ENCODE results near the gene OXLD1.
"Not testable (repeated sequence)": the region's sequence is repeated elsewhere in the genome, so short reads cannot be mapped to it uniquely, and the experiment has no call there.

The OXLD1 gene

DNA sequence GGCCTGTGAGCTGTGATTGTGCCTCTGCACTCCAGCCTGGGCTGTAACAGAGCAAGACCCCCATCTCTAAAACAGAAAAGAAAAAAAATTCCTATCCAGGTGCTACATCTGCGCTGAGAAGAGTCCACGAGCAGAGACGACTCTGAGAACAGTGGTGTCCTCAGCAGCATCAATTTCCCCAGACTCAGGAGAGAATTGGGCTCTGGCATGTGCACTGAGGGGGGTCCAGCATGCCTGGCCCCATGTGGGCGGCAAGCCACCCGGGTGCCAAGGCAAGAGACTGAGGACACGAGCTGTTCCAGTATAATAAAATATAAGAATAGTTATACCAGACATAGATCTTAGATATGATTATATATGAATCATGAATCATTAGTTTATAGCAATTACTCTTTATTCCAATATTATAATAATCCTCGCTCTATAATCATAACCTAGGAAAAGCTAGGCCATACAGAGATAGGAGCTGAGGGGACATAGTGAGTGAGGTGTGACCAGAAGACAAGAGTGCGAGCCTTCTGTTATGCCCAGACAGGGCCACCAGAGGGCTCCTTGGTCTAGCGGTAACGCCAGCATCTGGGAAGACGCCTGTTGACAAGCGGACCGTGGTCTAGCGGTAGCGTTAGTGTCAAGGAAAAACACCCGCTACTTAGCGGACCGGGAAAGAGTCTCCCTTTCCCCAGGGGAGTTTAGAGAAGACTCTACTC, 9.3 kb upstream of the OXLD1 start:
- H3K9me3 ChIP-seq (ENCODE audit: control insufficient read depth, low read length); H3K4me3 ChIP-seq (ENCODE audit: low read length); H3K4me1 ChIP-seq (ENCODE audit: control insufficient read depth, insufficient read depth, low read length); H3K9ac ChIP-seq (ENCODE audit: low read length); H3K27me3 ChIP-seq (replicated peaks; ENCODE audit: control insufficient read depth, insufficient read depth, low read length): not testable (repeated sequence)
- peaks cover 35% of the 10 kb centered on the region for H3K36me3 ChIP-seq (ENCODE audit: control insufficient read depth, insufficient read depth, low read length, severe bottlenecking)
- peak; percentile 38 for DNase-seq (ENCODE audit: low read depth)

DNA sequence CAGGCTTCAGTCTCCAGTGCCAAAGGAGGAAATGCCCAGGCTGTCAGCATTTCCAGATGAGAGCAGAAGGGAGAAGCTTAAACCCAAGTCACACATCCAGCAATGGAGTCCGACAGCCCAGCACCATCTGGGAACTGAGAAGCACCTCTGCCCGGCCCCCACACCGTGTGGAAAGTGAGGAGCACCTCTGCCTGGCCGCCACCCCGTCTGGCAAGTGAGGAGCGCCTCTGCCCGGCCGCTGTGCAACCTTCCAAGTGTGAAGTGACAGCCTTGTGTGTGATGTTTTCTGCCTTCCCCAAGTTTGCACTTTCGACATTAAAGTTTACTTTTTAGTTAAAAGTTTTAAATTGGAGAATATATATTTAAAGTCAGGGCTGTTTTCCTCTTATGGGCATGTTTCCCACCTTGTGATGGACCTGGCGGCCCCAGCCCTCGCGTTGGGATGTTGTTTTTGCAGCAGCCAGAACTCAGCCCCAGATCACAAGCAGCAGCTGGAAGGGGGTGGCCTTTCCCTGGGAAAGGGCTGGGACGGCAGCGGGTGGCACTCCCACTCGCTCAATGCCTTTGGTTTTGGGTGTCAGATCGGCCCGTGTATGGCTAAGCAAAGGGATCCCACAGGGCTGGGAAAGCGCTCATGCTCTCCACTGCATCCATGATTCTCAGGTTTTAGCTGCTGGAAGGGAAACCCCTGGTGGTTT, 7.3 kb upstream of the OXLD1 start:
- Histone ChIP-seq H3K4me3 (ENCODE audit: low read length) (no peak overlapping the region), H3K9ac (ENCODE audit: low read length) (no peak overlapping the region), H3K36me3 (ENCODE audit: control insufficient read depth, insufficient read depth, low read length, severe bottlenecking) (peaks cover 52% of the 10 kb centered on the region), H3K27me3 (replicated peaks; ENCODE audit: control insufficient read depth, insufficient read depth, low read length) (no peaks in the 10 kb centered on the region), H3K4me1 (ENCODE audit: control insufficient read depth, insufficient read depth, low read length) (peaks cover 10% of the 10 kb centered on the region), H3K9me3 (ENCODE audit: control insufficient read depth, low read length) (no peaks in the 10 kb centered on the region)
- DNase-seq (ENCODE audit: low read depth): no peak

DNA sequence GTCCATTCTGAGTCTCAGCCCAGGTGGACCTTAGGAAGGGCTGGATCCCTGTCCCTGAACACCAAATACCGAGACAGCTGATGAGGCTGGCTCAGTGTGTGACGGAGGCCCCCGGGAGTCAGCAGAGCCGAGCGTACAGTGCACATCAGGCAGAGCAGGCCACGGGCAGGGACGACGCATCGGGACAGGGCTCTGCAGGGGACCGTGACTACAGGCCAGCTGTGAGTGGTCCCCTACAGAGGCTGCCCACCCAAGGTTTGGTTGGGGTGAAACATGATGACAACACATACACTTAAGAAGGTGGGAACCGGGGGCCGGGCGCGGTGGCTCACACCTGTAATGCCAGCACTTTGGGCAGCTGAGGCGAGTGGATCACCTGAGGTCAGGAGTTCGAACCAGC, 6.5 kb upstream of the OXLD1 start:
- Histone ChIP-seq H3K4me1 (ENCODE audit: control insufficient read depth, insufficient read depth, low read length) (peaks cover 10% of the 10 kb centered on the region), H3K9me3 (ENCODE audit: control insufficient read depth, low read length) (no peaks in the 10 kb centered on the region), H3K36me3 (ENCODE audit: control insufficient read depth, insufficient read depth, low read length, severe bottlenecking) (peaks cover 52% of the 10 kb centered on the region), H3K27me3 (replicated peaks; ENCODE audit: control insufficient read depth, insufficient read depth, low read length) (no peaks in the 10 kb centered on the region), H3K4me3 (ENCODE audit: low read length) (no peak overlapping the region), H3K9ac (ENCODE audit: low read length) (no peak overlapping the region)
- no peak for DNase-seq (ENCODE audit: low read depth)

DNA sequence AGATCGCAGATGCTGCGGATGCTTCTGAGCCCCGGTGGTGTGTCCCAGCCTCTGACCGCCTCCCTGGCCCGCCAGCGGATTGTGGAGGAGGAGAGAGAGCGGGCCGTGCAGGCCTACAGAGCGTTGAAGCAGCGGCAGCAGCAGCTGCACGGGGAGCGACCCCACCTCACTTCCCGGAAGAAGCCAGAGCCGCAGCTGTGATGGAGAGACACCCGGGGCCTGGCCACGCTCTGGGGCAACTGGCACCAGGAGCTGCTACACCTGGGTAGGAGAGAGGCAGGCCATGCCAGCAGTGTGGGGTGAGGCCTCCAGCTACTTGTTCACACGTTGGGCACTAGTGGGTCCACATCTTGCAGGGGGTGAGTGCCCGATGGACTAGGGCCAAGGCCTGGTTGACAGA, 6.1 kb upstream of the OXLD1 start:
- Histone ChIP-seq H3K9me3 (ENCODE audit: control insufficient read depth, low read length) (no peaks in the 10 kb centered on the region), H3K36me3 (ENCODE audit: control insufficient read depth, insufficient read depth, low read length, severe bottlenecking) (peaks cover 52% of the 10 kb centered on the region), H3K27me3 (replicated peaks; ENCODE audit: control insufficient read depth, insufficient read depth, low read length) (no peaks in the 10 kb centered on the region), H3K4me1 (ENCODE audit: control insufficient read depth, insufficient read depth, low read length) (peaks cover 14% of the 10 kb centered on the region), H3K9ac (ENCODE audit: low read length) (no peak overlapping the region), H3K4me3 (ENCODE audit: low read length) (no peak overlapping the region)
- DNase-seq (ENCODE audit: low read depth): no peak

DNA sequence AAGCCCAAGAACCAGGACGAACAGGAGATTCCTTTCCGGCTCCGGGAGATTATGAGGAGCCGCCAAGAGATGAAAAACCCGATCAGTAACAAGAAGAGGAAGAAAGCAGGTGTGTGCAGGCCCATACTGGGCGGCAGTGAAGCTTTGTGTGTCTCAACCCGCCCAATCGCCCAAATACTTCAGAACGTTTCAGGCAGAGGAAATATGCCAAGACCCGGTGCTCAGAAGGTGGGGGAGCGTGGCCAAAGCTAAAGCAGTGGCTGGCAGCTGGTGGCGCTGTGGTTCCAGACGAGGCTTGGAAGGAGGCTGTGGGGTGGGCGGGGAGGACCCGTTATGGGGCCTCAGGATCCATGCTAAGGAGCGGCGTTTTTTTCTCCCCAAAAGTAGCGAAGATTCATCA, 1.3 kb upstream of the OXLD1 start:
- H3K36me3 ChIP-seq (ENCODE audit: control insufficient read depth, insufficient read depth, low read length, severe bottlenecking): peaks cover 42% of the 10 kb centered on the region
- no peak for DNase-seq (ENCODE audit: low read depth)
- H3K4me3 ChIP-seq (ENCODE audit: low read length): peak overlapping the region; percentile 58
- no peaks in the 10 kb centered on the region for H3K27me3 ChIP-seq (replicated peaks; ENCODE audit: control insufficient read depth, insufficient read depth, low read length)
- H3K9ac ChIP-seq (ENCODE audit: low read length): peak overlapping the region; percentile 42
- peaks cover 21% of the 10 kb centered on the region for H3K4me1 ChIP-seq (ENCODE audit: control insufficient read depth, insufficient read depth, low read length)
- no peaks in the 10 kb centered on the region for H3K9me3 ChIP-seq (ENCODE audit: control insufficient read depth, low read length)

DNA sequence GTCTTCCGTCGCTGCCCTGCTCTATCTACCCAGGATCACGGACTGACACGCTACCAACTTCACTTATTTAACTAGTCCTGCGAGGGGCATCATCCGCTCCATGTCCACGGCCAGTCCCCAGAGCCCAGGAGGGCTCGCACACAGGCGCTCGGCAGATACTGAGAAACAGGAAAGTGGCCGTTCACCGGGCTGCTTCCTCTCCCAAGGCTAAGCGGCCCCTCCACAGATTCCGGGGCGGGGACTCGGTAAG, 388 bp downstream of the OXLD1 start:
- Histone ChIP-seq H3K27me3 (replicated peaks; ENCODE audit: control insufficient read depth, insufficient read depth, low read length) (no peaks in the 10 kb centered on the region), H3K4me3 (ENCODE audit: low read length) (peak overlapping the region; percentile 97), H3K9me3 (ENCODE audit: control insufficient read depth, low read length) (no peaks in the 10 kb centered on the region), H3K4me1 (ENCODE audit: control insufficient read depth, insufficient read depth, low read length) (peaks cover 21% of the 10 kb centered on the region), H3K9ac (ENCODE audit: low read length) (peak overlapping the region; percentile 97), H3K36me3 (ENCODE audit: control insufficient read depth, insufficient read depth, low read length, severe bottlenecking) (peaks cover 25% of the 10 kb centered on the region)
- DNase-seq (ENCODE audit: low read depth): no peak

DNA sequence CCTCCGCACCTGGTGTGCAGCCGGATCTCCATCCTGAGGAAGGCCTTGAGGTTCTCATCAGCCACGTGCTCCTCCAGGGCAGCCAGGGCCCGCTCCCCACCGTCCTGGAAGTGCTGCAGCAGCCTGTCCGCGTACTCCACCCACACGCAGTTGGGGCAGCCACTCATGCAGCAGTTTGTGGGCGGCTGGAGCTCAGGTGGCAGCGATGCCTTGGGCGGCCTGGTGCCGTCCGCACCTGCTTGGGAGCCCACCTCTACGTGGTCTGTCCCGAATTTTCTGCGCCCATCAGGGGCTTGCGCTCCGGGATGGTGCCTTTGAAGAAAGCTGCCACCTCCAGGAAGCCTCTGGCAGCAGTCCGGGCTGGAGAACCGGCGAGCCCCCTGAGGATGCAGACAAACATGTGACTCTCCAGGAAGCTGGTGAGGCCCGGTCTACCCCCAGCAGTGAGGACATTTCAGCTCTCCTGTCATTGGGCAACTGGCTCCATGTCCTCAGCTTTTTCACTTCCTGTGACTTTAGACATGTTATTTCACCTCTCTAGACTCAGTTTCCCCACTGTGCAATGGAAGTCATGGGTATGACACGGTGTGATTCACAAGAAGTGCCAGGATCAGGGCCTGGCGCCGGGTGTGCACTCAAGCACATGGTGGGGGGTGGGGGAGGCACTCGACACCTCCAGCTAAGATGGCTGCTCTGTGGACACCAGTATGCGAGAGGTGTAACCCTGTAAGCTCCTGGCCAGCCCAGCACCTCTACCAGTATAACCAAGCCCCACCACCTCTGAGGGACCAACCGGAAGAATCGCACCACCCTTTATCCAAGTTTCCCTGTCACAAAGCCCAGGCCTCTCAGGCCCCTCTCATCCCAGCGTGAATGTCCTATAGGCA, 957 bp downstream of the OXLD1 start:
- H3K9me3 ChIP-seq (ENCODE audit: control insufficient read depth, low read length): no peaks in the 10 kb centered on the region
- peak overlapping the region; percentile 97 for H3K9ac ChIP-seq (ENCODE audit: low read length)
- peaks cover 21% of the 10 kb centered on the region for H3K4me1 ChIP-seq (ENCODE audit: control insufficient read depth, insufficient read depth, low read length)
- H3K4me3 ChIP-seq (ENCODE audit: low read length): peak overlapping the region; percentile 97
- H3K36me3 ChIP-seq (ENCODE audit: control insufficient read depth, insufficient read depth, low read length, severe bottlenecking): peaks cover 20% of the 10 kb centered on the region
- DNase-seq (ENCODE audit: low read depth): peak; percentile 25
- no peaks in the 10 kb centered on the region for H3K27me3 ChIP-seq (replicated peaks; ENCODE audit: control insufficient read depth, insufficient read depth, low read length)

DNA sequence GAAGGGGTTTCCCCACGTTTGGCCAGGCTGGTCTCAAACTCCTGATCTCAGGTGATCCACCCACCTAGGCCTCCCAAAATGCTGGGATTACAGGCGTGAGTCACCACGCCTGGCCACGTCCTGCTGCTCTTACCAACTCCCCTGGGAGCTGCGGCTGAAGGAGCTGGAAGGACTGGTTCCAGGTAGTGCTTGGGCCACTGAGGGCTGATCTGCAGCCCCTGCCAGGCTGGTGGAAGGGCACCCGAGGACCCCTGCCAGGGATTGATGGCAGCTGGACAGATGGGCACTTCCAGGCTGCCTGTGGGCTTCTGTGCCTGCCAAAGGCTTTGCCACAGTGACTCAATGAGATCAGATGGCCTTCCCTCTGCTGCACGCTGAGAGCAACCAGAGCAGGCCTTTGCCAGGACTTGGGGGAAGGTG, 2.3 kb downstream of the OXLD1 start:
- Histone ChIP-seq H3K36me3 (ENCODE audit: control insufficient read depth, insufficient read depth, low read length, severe bottlenecking) (peaks cover 6% of the 10 kb centered on the region), H3K27me3 (replicated peaks; ENCODE audit: control insufficient read depth, insufficient read depth, low read length) (no peaks in the 10 kb centered on the region), H3K9me3 (ENCODE audit: control insufficient read depth, low read length) (no peaks in the 10 kb centered on the region), H3K4me3 (ENCODE audit: low read length) (no peak overlapping the region), H3K4me1 (ENCODE audit: control insufficient read depth, insufficient read depth, low read length) (peaks cover 24% of the 10 kb centered on the region), H3K9ac (ENCODE audit: low read length) (no peak overlapping the region)
- DNase-seq (ENCODE audit: low read depth): no peak

DNA sequence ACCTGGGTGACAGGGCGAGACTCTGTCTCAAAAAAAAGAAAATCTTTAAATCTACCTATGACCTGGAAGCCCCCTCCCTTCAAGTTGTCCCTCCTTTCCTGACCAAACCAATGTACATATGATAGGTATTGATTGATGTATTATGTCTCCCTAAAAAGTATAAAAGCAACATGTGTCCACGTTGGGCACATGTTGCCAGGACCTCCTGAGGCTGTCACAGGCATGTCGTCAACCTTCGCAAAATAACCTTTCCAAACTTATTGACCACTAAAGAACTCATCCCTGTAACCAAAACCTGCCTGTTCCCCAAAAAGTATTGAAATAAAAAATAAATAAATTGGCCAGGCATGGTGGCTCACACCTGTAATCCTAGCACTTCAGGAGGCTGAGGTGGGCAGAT, 4.4 kb downstream of the OXLD1 start:
- no peak overlapping the region for H3K4me3 ChIP-seq (ENCODE audit: low read length)

DNA sequence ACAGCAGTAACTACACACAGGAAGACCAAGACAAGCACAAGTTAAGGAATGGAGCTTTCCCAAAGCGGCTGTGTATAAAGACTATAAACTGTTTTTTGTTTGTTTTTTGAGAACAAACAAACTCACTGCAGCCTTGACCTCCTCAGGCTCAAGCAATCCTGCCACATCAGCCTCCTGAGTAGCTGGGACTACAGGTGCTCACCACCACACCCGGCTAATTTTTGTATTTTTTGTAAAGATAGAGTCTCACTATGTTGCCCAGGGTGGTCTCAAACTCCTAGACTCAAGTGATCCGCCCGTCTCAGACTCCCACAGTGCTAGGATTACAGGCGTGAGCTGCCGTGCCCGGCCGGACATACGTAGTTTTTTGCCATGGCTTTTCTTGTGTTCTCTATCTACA, 6.0 kb downstream of the OXLD1 start:
- Histone ChIP-seq H3K4me1 (ENCODE audit: control insufficient read depth, insufficient read depth, low read length) (peaks cover 19% of the 10 kb centered on the region), H3K9ac (ENCODE audit: low read length) (no peak overlapping the region), H3K36me3 (ENCODE audit: control insufficient read depth, insufficient read depth, low read length, severe bottlenecking) (peaks cover 6% of the 10 kb centered on the region), H3K9me3 (ENCODE audit: control insufficient read depth, low read length) (no peaks in the 10 kb centered on the region), H3K4me3 (ENCODE audit: low read length) (no peak overlapping the region), H3K27me3 (replicated peaks; ENCODE audit: control insufficient read depth, insufficient read depth, low read length) (no peaks in the 10 kb centered on the region)
- DNase-seq (ENCODE audit: low read depth): no peak

More for the DNA sequence above, 4.4 kb downstream of the OXLD1 start:
- no peaks in the 10 kb centered on the region for H3K27me3 ChIP-seq (replicated peaks; ENCODE audit: control insufficient read depth, insufficient read depth, low read length)
- H3K4me1 ChIP-seq (ENCODE audit: control insufficient read depth, insufficient read depth, low read length): peaks cover 24% of the 10 kb centered on the region
- no peak overlapping the region for H3K9ac ChIP-seq (ENCODE audit: low read length)
- DNase-seq (ENCODE audit: low read depth): no peak
- peaks cover 6% of the 10 kb centered on the region for H3K36me3 ChIP-seq (ENCODE audit: control insufficient read depth, insufficient read depth, low read length, severe bottlenecking)
- H3K9me3 ChIP-seq (ENCODE audit: control insufficient read depth, low read length): no peaks in the 10 kb centered on the region

DNA sequence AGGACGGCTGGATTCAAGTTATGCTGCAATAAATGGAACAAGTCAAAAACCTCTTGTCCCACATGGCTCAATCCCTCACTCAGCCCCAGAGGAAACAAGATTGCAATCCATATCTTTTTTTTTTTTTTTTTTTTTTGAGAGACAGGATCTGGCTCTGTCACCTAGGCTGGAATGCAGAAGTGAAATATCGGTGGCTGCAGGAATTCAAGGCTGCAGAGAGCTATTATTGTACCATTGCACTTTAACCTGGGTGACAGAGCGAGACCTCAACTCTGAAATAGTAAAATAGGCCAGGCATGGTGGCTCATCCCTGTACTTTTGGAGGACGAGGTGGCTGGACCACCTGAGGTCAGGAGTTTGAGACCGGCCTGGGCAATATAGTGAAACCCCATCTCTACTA, 7.4 kb downstream of the OXLD1 start:
- Histone ChIP-seq H3K36me3 (ENCODE audit: control insufficient read depth, insufficient read depth, low read length, severe bottlenecking) (no peaks in the 10 kb centered on the region), H3K9me3 (ENCODE audit: control insufficient read depth, low read length) (no peaks in the 10 kb centered on the region), H3K9ac (ENCODE audit: low read length) (no peak overlapping the region), H3K4me1 (ENCODE audit: control insufficient read depth, insufficient read depth, low read length) (peaks cover 9% of the 10 kb centered on the region), H3K27me3 (replicated peaks; ENCODE audit: control insufficient read depth, insufficient read depth, low read length) (no peaks in the 10 kb centered on the region), H3K4me3 (ENCODE audit: low read length) (no peak overlapping the region)
- DNase-seq (ENCODE audit: low read depth): no peak

All from adipocyte (in vitro differentiated cells).